Adipose tissue (tissue), 3 donors: ENCODE measurements around the gene CDCP1. TPM values are rescaled to one million over a fixed set of nuclear protein-coding genes. Genes with fewer than 3 reads are reported as not detected.

Experiments
- H3K27ac ChIP-seq: one replicate; pipeline ENCODE4 v1.5.1; 2013; ENCODE audit warnings: low read depth, low read length
- WGBS, 3 donors: extraction: QIAGEN DNeasy Blood & Tissue Kit; methylation state at CpG; one replicate each; pipeline ENCODE4 v1.1.7; 2013; 5-methylcytosine and 5-hydroxymethylcytosine counted together
- polyA plus RNA-seq, 3 donors: library from polyadenylated mRNA; stranded (reverse); fragments of 200-250 nt; gene quantifications; one replicate each; pipeline ENCODE4 v1.2.3, GENCODE V29; 2013
- donor health status: healthy with polysubstance abuse.
- donor health status: Bipolar disorder and iron deficiency.
- donor health status: healthy.

Gene CDCP1, protein sequence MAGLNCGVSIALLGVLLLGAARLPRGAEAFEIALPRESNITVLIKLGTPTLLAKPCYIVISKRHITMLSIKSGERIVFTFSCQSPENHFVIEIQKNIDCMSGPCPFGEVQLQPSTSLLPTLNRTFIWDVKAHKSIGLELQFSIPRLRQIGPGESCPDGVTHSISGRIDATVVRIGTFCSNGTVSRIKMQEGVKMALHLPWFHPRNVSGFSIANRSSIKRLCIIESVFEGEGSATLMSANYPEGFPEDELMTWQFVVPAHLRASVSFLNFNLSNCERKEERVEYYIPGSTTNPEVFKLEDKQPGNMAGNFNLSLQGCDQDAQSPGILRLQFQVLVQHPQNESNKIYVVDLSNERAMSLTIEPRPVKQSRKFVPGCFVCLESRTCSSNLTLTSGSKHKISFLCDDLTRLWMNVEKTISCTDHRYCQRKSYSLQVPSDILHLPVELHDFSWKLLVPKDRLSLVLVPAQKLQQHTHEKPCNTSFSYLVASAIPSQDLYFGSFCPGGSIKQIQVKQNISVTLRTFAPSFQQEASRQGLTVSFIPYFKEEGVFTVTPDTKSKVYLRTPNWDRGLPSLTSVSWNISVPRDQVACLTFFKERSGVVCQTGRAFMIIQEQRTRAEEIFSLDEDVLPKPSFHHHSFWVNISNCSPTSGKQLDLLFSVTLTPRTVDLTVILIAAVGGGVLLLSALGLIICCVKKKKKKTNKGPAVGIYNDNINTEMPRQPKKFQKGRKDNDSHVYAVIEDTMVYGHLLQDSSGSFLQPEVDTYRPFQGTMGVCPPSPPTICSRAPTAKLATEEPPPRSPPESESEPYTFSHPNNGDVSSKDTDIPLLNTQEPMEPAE
- 1 to 10 TPM in 2 of 3 donors, under 1 TPM in 1; 0.34 to 4.6 (median 1.8) TPM for polyA plus RNA-seq

GRCh38 chr3:45145681-45146614 is at the start of gene CDCP1:
Gene CDCP1 (minus strand): TSS chr3:45146378. CDS start chr3:45146287, 91 bp downstream.
- no peak within 1 kb of the TSS for H3K27ac ChIP-seq
- 1 to 2% (median 1%) methylated on average over 58 to 92 of the region's 92 CpGs for WGBS, 3 donors

DNA sequence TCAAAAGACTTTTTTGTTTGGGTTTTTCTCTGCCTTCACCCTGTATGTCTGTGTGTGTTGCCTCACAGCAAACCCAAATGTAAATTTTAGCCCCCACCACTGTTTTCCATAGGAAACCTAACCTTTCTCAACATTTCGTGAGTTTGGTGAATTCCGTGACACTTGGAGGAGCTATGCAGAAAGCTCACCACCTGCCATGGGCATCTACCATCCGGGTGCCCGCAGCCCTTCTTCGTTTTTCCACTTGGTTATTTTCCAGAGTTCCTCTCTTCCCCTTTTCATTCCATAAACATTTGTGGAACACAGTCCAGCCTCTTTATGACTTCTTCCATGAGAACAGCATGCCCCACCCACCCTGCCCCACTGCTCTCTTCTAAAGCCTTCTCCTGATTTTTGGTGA is 48.6 kb upstream of the CDCP1 start:
- 88 to 93% (median 90%) methylated on average over 5 of the region's 5 CpGs for WGBS, 3 donors
- H3K27ac ChIP-seq = no peak overlapping the region

GRCh38 chr3:45191924-45192417 is 45.8 kb upstream of the CDCP1 start:
- no peak overlapping the region for H3K27ac ChIP-seq
- 40 to 76% (median 67%) methylated on average over 3 of the region's 3 CpGs for WGBS, 3 donors

DNA sequence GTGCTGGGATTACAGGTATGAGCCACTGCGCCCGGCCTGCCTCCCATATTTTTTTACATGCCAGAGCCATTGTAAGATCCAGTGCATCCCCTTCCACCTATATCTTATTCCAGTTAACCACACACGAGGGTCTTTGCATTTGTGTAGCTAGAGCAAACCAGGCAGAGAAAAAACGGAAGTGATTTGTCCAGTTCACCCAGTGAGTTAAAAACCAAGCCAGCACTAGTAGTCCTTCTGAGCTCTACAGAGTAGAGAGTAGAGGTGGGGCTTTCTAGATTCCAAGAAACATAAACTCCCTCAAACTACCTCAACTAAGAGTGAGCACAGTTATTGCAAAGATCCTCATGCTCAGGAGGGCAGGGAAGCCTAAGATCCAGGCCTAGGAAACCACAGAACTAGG is 45.2 kb upstream of the CDCP1 start:
- H3K27ac ChIP-seq = no peak overlapping the region
- 86 to 93% (median 90%) methylated on average over 4 of the region's 4 CpGs for WGBS, 3 donors

- H3K27ac ChIP-seq = no peak overlapping the region
- 67 to 78% (median 75%) methylated on average over 8 of the region's 8 CpGs for WGBS, 3 donors
Measured at GRCh38 chr3:45188719-45189659, 42.8 kb upstream of the CDCP1 start.

DNA sequence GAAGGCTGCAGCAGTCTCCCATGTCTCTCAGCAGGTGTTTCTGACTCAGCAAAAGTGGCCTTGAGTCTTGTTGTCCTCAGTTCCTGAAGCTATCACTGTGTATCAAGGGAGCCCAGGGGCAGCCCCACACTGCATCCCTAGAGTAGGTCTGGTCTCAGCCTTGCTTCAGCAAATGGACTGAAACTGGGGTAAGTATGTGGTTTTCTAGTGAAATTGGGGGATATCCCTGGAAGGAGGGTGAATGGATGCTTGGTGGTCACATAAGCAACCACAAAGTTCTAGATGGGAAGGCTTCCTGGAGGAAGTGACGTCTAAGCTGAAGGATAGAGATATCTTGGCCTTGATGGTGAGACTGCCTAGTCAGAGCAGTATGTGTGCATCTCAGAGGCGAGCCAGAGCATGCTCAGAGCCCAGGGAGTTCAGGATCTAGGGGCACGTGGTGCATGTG is 41.5 kb upstream of the CDCP1 start:
- WGBS, 3 donors = 64 to 74% (median 65%) methylated on average over 3 of the region's 3 CpGs
- no peak overlapping the region for H3K27ac ChIP-seq

GRCh38 chr3:45186871-45187270 is 40.7 kb upstream of the CDCP1 start:
- 92 to 93% (median 93%) methylated on average over 6 of the region's 6 CpGs for WGBS, 3 donors

GRCh38 chr3:45185461-45185860 is 39.3 kb upstream of the CDCP1 start:
- 86 to 92% (median 91%) methylated on average over 5 of the region's 5 CpGs for WGBS, 3 donors
- H3K27ac ChIP-seq = no peak overlapping the region

More at GRCh38 chr3:45186871-45187270, 40.7 kb upstream of the CDCP1 start:
- H3K27ac ChIP-seq = no peak overlapping the region

DNA sequence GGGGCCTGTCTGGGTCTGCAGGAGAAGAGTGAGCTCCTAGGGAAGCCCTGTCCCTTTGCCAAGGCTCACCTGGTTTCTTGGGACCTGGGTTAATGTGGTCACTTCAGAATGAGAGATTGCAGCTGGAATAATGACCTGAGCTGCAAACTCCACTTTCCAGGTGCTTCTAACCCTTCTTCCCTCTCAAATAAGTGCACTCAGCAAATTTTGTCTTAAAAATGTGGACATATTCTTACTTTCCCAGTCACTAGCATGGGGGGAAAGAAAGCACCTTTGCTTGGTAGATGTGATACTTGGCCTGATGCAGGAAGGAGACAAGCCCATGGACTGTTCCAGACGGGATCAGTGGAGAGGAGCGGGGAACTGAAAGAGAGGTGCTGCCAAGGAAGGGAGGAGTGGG is 38.9 kb upstream of the CDCP1 start:
- H3K27ac ChIP-seq = no peak overlapping the region
- WGBS, 3 donors = 80 to 92% (median 90%) methylated on average over 2 of the region's 2 CpGs

GRCh38 chr3:45183872-45184262 is 37.7 kb upstream of the CDCP1 start:
- WGBS, 3 donors = 81 to 91% (median 86%) methylated on average over 7 of the region's 7 CpGs
- no peak overlapping the region for H3K27ac ChIP-seq

- WGBS, 3 donors = 30 to 42% (median 39%) methylated on average over 7 of the region's 7 CpGs
- no peak overlapping the region for H3K27ac ChIP-seq
Measured at GRCh38 chr3:45182915-45183871, 37.0 kb upstream of the CDCP1 start.

GRCh38 chr3:45181496-45181895 is 35.3 kb upstream of the CDCP1 start:
- H3K27ac ChIP-seq = no peak overlapping the region
- WGBS, 3 donors = 63 to 73% (median 72%) methylated on average over 5 of the region's 5 CpGs

DNA sequence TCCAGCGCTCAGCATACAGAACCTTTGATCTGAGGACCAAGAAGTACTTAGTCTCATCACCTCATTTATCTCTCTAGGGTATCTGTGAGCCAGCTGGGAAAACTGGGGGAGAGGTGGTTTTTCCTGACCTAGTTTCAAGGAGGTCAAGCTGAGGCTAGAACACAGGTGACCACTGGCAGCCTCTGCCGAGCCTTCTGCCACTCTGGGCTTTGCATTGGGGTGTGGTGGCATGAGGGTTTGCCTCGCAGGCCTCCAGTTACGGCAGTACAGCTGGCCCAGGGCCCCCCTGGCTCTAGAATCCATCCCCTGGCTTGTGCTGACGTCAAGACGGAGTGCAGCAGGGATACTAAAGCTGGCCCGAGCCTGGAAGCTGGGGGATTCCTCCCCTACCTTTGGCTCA is 34.7 kb upstream of the CDCP1 start:
- H3K27ac ChIP-seq = no peak overlapping the region
- 82 to 86% (median 84%) methylated on average over 7 of the region's 7 CpGs for WGBS, 3 donors

DNA sequence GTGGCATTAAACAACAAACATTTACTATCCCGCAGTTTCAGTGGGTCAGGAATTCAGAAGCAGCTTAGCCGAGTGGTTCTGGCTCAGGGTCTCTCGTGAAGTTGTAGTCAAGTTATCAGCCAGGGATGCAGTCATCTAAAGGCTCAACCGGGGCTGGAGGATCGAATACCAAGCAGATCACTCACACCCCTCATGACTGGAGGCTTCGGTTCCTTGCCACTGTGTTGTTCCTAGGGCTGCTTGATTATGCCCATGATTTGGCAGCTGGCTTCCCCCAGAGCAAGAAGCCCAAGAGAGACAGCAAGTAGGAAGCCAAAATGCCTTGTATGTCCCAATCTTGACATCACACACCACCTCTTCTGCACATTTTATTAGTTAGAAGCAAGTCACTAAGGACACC is 33.9 kb upstream of the CDCP1 start:
- H3K27ac ChIP-seq = no peak overlapping the region
- 81 to 93% (median 88%) methylated on average over 6 of the region's 6 CpGs for WGBS, 3 donors

GRCh38 chr3:45179163-45179562 is 33.0 kb upstream of the CDCP1 start:
- no peak overlapping the region for H3K27ac ChIP-seq
- WGBS, 3 donors = 88 to 96% (median 91%) methylated on average over 3 of the region's 3 CpGs
